Spleen (tissue), 11 donors: ENCODE results near the gene SLC39A11. TPM values are rescaled to one million over a fixed set of nuclear protein-coding genes. Genes with fewer than 3 reads are reported as not detected.

ENCODE experiments used
- DNase-seq: peaks from one replicate; pipeline ENCODE4 v3.0.0-alpha.2; 2020
- H3K27ac ChIP-seq, 8 donors: fragments of 200-600 bp; sonication (generic) in 7 of 8; 1 replicate in 4 of 8; 2 replicates in 4 of 8; pipeline versions ENCODE4 v1.5.0 to v1.8.0; 2016 to 2021; ENCODE audit warnings: inconsistent platforms in 4 of 8, mild to moderate bottlenecking in 4 of 8, moderate library complexity in 1 of 8
- H3K27me3 ChIP-seq, 7 donors: fragments of 200-600 bp; sonication (generic) in 6 of 7; replicated peaks in 1 of 7; 1 replicate in 4 of 7; 2 replicates in 3 of 7; pipeline versions ENCODE4 v1.5.0 to v1.8.0; 2016 to 2021; ENCODE audit warnings: inconsistent platforms in 3 of 7, mild to moderate bottlenecking in 1 of 7
- H3K36me3 ChIP-seq, 6 donors: fragments of 200-600 bp; sonication (generic) in 5 of 6; 1 replicate in 4 of 6; 2 replicates in 2 of 6; pipeline versions ENCODE4 v1.5.0 to v1.8.0; 2016 to 2021; ENCODE audit warnings: inconsistent platforms in 2 of 6
- H3K4me1 ChIP-seq, 6 donors: fragments of 200-600 bp; sonication (generic) in 5 of 6; 1 replicate in 3 of 6; 2 replicates in 3 of 6; pipeline versions ENCODE4 v1.5.0 to v1.8.0; 2016 to 2021; ENCODE audit warnings: inconsistent platforms in 3 of 6
- H3K4me3 ChIP-seq, 8 donors: fragments of 200-600 bp; sonication (generic) in 7 of 8; 1 replicate in 4 of 8; 2 replicates in 4 of 8; pipeline versions ENCODE4 v1.5.0 to v1.8.0; 2016 to 2021; ENCODE audit warnings: inconsistent platforms in 4 of 8, mild to moderate bottlenecking in 4 of 8, moderate library complexity in 2 of 8
- H3K9me3 ChIP-seq, 8 donors: fragments of 200-600 bp; sonication (generic) in 7 of 8; 1 replicate in 4 of 8; 2 replicates in 4 of 8; pipeline versions ENCODE4 v1.5.0 to v1.8.0; 2016 to 2021; ENCODE audit warnings: inconsistent platforms in 4 of 8
- CTCF ChIP-seq, 11 experiments: fragments of 200-600 bp in 7 of 11; fragments of 450-650 bp in 4 of 11; sonication (generic) in 4 of 11; IDR thresholded peaks in 8 of 11; conservative IDR thresholded peaks in 3 of 11; 1 replicate in 7 of 11; 2 replicates in 4 of 11; pipeline versions ENCODE4 v1.4.0 to v1.8.0; 2016 to 2021; ENCODE audit warnings: antibody characterized with exemption in 11 of 11, inconsistent platforms in 4 of 11, mild to moderate bottlenecking in 1 of 11
- POLR2A ChIP-seq, 3 donors: fragments of 450-650 bp; IDR thresholded peaks; one replicate each; pipeline ENCODE4 v1.5.1; 2017; ENCODE audit warnings: antibody characterized with exemption in 3 of 3, mild to moderate bottlenecking in 1 of 3
- POLR2AphosphoS5 ChIP-seq, 3 donors: sonication (generic); formaldehyde crosslinking; IDR thresholded peaks; one replicate each; pipeline ENCODE4 v1.5.1; 2017; ENCODE audit warnings: antibody characterized with exemption in 3 of 3
- WGBS, 5 donors: extraction: QIAGEN DNeasy Blood & Tissue Kit in 3 of 5; methylation state at CpG; one replicate each; pipeline versions ENCODE4 v1.1.5 to v1.1.7; 2013 to 2018; 5-methylcytosine and 5-hydroxymethylcytosine counted together
- intact Hi-C: fragments of 100-400 bp; cut with DNase I; formaldehyde crosslinking; loops from one replicate; pipeline ENCODE4 v1.15.0; 2023; ENCODE audit warnings: low total_unique reads
- polyA plus RNA-seq, 3 donors: library from polyadenylated mRNA; stranded (reverse); fragments of 200-250 nt; gene quantifications; one replicate each; pipeline ENCODE4 v1.2.1, GENCODE V29; 2013
- total RNA-seq, 7 donors: library from RNA; depleted of rRNA in 3 of 7; stranded (reverse); fragments of >200 nt in 3 of 7; fragmentation: NEBNext Ultra II Directional in 4 of 7; extraction: Animal tissue kit (Norgen Biotek cat#: 25700) in 4 of 7; gene quantifications; one replicate each; pipeline versions ENCODE4 v1.1.0 to v1.2.1, GENCODE V29; 2016 to 2021
- donor health status: healthy with polysubstance abuse.
- donor health status: DM: no; HTN: no; CAD: no; lungs with moderate emphysema.
- donor health status: DM: no; HTN: no; CAD: no.
- donor health status: Bipolar disorder and iron deficiency.
- donor health status: healthy.
- donor health status: DM: no; HTN: no; CAD: no.
- donor health status: DM: yes; HTN: yes; CAD: no.

SLC39A11 gene
- total and polyA plus RNA-seq, 10 donors = 4.1 to 45.2 (median 27.8) TPM

GRCh38 chr17:72930031-72930430, 162.5 kb downstream of the SLC39A11 start:
- 88 to 98% (median 92%) methylated on average over 2 of the region's 2 CpGs for WGBS, 5 donors
- no peak overlapping the region for H3K4me3 ChIP-seq
- TF ChIP-seq POLR2AphosphoS5 (IDR thresholded peaks at IDR 0.05) = no peak
- intact Hi-C loops = no loop called here
- no peaks in the 10 kb centered on the region for H3K27me3 ChIP-seq
- peaks cover 0 to 11% (median 0%) of the 10 kb centered on the region in 6 donors for H3K4me1 ChIP-seq
- no peak for DNase-seq
- H3K36me3 ChIP-seq = peaks cover 0 to 16% (median 0%) of the 10 kb centered on the region in 6 donors
- H3K9me3 ChIP-seq = no peaks in the 10 kb centered on the region
- no peak overlapping the region for H3K27ac ChIP-seq

DNA sequence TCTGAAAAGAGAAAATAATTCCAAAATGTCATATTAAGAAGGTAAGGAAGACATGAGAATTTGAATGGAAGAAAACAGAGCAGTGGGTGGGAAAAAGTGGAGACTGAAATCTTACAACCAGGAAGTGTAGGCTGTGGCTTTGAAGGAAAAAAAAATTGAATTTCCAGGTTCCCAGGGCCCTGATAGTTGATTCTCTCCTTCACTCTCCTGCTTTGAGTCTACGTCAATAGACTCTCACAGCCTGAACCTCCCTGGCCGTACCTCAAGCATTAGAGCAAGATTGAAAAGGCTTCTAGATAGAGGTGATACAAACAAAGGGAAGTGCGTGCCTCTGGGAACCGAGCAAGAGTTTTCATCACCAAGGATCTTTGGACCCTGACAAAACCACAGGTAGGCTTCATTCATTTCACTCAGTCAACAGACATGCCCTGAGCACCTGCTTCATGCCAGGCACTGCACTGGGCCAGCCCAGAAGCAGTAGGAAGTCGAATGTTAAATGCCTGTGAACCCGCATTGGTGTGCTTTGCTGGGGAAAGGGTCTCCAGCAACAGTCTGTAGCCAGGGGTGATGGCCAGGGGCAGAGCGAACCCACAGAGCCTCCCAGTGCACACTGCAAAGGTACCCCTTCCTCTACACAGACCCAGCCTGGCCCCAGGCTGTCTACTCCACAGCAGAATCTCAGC, 163.9 kb downstream of the SLC39A11 start:
- 89 to 96% (median 94%) methylated on average over 5 to 7 of the region's 7 CpGs for WGBS, 5 donors

GRCh38 chr17:72927760-72928159, 164.7 kb downstream of the SLC39A11 start:
- no peak overlapping the region for H3K27ac ChIP-seq
- peaks cover 0 to 25% (median 0%) of the 10 kb centered on the region in 6 donors for H3K36me3 ChIP-seq
- no peaks in the 10 kb centered on the region for H3K9me3 ChIP-seq
- WGBS, 5 donors = 71 to 92% (median 84%) methylated on average over 1 of the region's 1 CpG
- H3K27me3 ChIP-seq = no peaks in the 10 kb centered on the region
- H3K4me1 ChIP-seq = peaks cover 0 to 11% (median 0%) of the 10 kb centered on the region in 6 donors
- intact Hi-C loops = no loop called here
- DNase-seq = no peak
- no peak overlapping the region for H3K4me3 ChIP-seq
- TF ChIP-seq CTCF (IDR thresholded peaks at IDR 0.05 in 8 of 11, conservative IDR thresholded peaks at IDR 0.05 in 3 of 11) = no peak
- TF ChIP-seq POLR2A (IDR thresholded peaks at IDR 0.05) = no peak
- no peak for TF ChIP-seq POLR2AphosphoS5 (IDR thresholded peaks at IDR 0.05)

More for the DNA sequence above, 163.9 kb downstream of the SLC39A11 start:
- TF ChIP-seq CTCF (IDR thresholded peaks at IDR 0.05 in 8 of 11, conservative IDR thresholded peaks at IDR 0.05 in 3 of 11) (no peak), POLR2A (IDR thresholded peaks at IDR 0.05) (no peak), POLR2AphosphoS5 (IDR thresholded peaks at IDR 0.05) (no peak)
- Histone ChIP-seq H3K4me1 (peaks cover 0 to 11% (median 0%) of the 10 kb centered on the region in 6 donors), H3K36me3 (peaks cover 0 to 25% (median 0%) of the 10 kb centered on the region in 6 donors), H3K27ac (no peak overlapping the region), H3K4me3 (no peak overlapping the region), H3K27me3 (no peaks in the 10 kb centered on the region), H3K9me3 (no peaks in the 10 kb centered on the region)
- intact Hi-C loops = no loop called here
- DNase-seq = no peak

GRCh38 chr17:72927146-72927545, 165.3 kb downstream of the SLC39A11 start:
- intact Hi-C loops = no loop called here
- peaks cover 0 to 11% (median 0%) of the 10 kb centered on the region in 6 donors for H3K4me1 ChIP-seq
- H3K4me3 ChIP-seq = no peak overlapping the region
- DNase-seq = no peak
- no peak for TF ChIP-seq POLR2AphosphoS5 (IDR thresholded peaks at IDR 0.05)
- TF ChIP-seq CTCF (IDR thresholded peaks at IDR 0.05 in 8 of 11, conservative IDR thresholded peaks at IDR 0.05 in 3 of 11) = no peak
- TF ChIP-seq POLR2A (IDR thresholded peaks at IDR 0.05) = no peak
- H3K9me3 ChIP-seq = no peaks in the 10 kb centered on the region
- WGBS, 5 donors = 78 to 99% (median 90%) methylated on average over 6 of the region's 6 CpGs
- no peaks in the 10 kb centered on the region for H3K27me3 ChIP-seq
- H3K36me3 ChIP-seq = peaks cover 0 to 25% (median 0%) of the 10 kb centered on the region in 6 donors
- no peak overlapping the region for H3K27ac ChIP-seq
